KMS-11 (cell line): ENCODE results near the gene EFCAB12.
"Not testable (repeated sequence)": the region's sequence is repeated elsewhere in the genome, so short reads cannot be mapped to it uniquely, and the experiment has no call there.

Source experiments
- H2AFZ ChIP-seq: fragments of 200-600 bp; sonication (generic); 2 replicates; pipeline ENCODE4 v1.6.1; 2016; ENCODE audit warnings: antibody characterized with exemption, mixed run types, low read depth
- H3K27ac ChIP-seq: fragments of 200-600 bp; sonication (generic); 2 replicates; pipeline ENCODE4 v1.6.1; 2016; ENCODE audit warnings: mild to moderate bottlenecking, mixed run types
- H3K27me3 ChIP-seq: fragments of 200-600 bp; sonication (generic); 2 replicates; pipeline ENCODE4 v1.6.1; 2017; ENCODE audit warnings: mild to moderate bottlenecking, low read depth, mixed run types, moderate library complexity; ENCODE audit not compliant: insufficient read depth
- H3K36me3 ChIP-seq: fragments of 200-600 bp; sonication (generic); 2 replicates; pipeline ENCODE4 v1.6.1; 2017; ENCODE audit warnings: mild to moderate bottlenecking, mixed run types; ENCODE audit not compliant: insufficient read depth
- H3K4me1 ChIP-seq: fragments of 200-600 bp; sonication (generic); 2 replicates; pipeline ENCODE4 v1.6.1; 2016; ENCODE audit warnings: mild to moderate bottlenecking, low read depth, mixed run types; ENCODE audit not compliant: poor library complexity, severe bottlenecking
- H3K4me2 ChIP-seq: fragments of 200-600 bp; sonication (generic); 2 replicates; pipeline ENCODE4 v1.7.0; 2016; ENCODE audit warnings: mild to moderate bottlenecking, mixed run types
- H3K4me3 ChIP-seq: fragments of 200-600 bp; sonication (generic); IDR thresholded peaks from 2 replicates; pipeline ENCODE4 v1.6.1; 2017; ENCODE audit warnings: low read depth, low read length, mixed read lengths; ENCODE audit not compliant: insufficient read depth
- H3K79me2 ChIP-seq: fragments of 200-600 bp; sonication (generic); 2 replicates; pipeline ENCODE4 v1.6.1; 2016; ENCODE audit warnings: low read depth, mixed run types; ENCODE audit not compliant: insufficient read depth
- H3K9ac ChIP-seq: fragments of 200-600 bp; sonication (generic); 2 replicates; pipeline ENCODE4 v1.6.1; 2016; ENCODE audit warnings: mild to moderate bottlenecking, mixed run types
- H4K20me1 ChIP-seq: fragments of 200-600 bp; sonication (generic); 2 replicates; pipeline ENCODE4 v1.6.1; 2016; ENCODE audit warnings: mild to moderate bottlenecking, mixed run types; ENCODE audit not compliant: insufficient read depth
- TF ChIP-seq, protein P1 (sequence below): fragments of 200-600 bp; sonication (generic); conservative IDR thresholded peaks from 2 replicates; pipeline ENCODE4 v1.6.1; 2017; ENCODE audit warnings: low read depth, mild to moderate bottlenecking, antibody characterized with exemption, low read length, moderate library complexity, mixed read lengths

EFCAB12 gene

DNA sequence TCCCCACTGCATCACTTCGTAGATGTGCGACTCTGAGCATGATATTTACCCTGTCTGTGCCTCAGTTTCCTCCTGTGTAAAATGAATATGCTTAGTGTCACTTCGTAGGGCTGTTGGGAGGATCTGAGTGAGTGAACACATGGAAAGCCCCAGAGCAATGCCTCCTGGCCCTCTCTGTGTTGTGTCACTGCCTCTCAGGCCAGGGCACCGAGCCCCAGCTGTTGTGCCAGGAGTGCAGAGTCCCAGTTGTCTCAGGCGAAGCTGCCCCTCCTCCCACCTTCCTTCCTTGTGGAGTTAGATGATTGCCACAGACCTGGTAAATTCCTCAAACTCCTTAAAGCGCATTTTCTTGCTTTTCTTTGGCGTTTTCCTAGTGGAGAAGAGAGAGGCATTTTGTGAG lies 26.2 kb downstream of the EFCAB12 start:
- Histone ChIP-seq H3K27me3 (no peaks in the 10 kb centered on the region), H3K4me1 (peaks cover 17% of the 10 kb centered on the region), H3K4me3 (no peak overlapping the region), H3K36me3 (no peaks in the 10 kb centered on the region), H3K9ac (no peak overlapping the region), H2AFZ (no peak overlapping the region), H3K27ac (no peak overlapping the region), H3K4me2 (no peak overlapping the region), H4K20me1 (no peaks in the 10 kb centered on the region), H3K79me2 (peaks cover 20% of the 10 kb centered on the region)
- TF ChIP-seq, protein P1, sequence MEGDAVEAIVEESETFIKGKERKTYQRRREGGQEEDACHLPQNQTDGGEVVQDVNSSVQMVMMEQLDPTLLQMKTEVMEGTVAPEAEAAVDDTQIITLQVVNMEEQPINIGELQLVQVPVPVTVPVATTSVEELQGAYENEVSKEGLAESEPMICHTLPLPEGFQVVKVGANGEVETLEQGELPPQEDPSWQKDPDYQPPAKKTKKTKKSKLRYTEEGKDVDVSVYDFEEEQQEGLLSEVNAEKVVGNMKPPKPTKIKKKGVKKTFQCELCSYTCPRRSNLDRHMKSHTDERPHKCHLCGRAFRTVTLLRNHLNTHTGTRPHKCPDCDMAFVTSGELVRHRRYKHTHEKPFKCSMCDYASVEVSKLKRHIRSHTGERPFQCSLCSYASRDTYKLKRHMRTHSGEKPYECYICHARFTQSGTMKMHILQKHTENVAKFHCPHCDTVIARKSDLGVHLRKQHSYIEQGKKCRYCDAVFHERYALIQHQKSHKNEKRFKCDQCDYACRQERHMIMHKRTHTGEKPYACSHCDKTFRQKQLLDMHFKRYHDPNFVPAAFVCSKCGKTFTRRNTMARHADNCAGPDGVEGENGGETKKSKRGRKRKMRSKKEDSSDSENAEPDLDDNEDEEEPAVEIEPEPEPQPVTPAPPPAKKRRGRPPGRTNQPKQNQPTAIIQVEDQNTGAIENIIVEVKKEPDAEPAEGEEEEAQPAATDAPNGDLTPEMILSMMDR: no peak

DNA sequence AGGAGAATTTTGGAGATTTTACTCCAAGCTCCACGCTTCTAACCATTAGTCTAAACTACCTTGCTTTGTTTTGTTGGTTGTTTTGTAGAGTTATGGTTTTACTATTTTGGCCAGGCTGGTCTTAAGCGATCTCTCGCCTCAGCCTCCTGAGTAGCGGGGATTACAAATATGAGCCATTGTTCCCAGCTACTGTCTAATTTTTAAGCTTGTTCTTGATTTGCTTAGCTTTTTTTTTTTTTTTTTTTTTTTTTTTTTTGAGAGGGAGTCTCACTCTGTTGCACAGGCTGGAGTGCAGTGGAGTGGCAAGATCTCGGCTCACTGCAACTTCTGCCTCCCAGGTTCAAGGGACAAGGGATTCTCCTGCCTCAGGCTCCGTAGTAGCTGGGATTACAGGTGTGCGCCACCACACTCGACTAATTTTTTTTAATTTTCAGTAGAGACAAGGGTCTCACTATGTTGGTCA lies 28.5 kb downstream of the EFCAB12 start:
- Histone ChIP-seq H3K36me3 (no peaks in the 10 kb centered on the region), H3K4me3 (no peak overlapping the region), H3K4me2 (peak overlapping the region; percentile 95), H2AFZ (peak overlapping the region; percentile 84), H4K20me1 (no peaks in the 10 kb centered on the region), H3K79me2 (peaks cover 25% of the 10 kb centered on the region), H3K9ac (peak overlapping the region; percentile 69; the same call in 1 of the 2 replicates), H3K27me3 (no peaks in the 10 kb centered on the region), H3K27ac (peak overlapping the region; percentile 51), H3K4me1 (peaks cover 17% of the 10 kb centered on the region)
- TF ChIP-seq, protein P1: peak; percentile 22; the same call in 1 of the 2 replicates

DNA sequence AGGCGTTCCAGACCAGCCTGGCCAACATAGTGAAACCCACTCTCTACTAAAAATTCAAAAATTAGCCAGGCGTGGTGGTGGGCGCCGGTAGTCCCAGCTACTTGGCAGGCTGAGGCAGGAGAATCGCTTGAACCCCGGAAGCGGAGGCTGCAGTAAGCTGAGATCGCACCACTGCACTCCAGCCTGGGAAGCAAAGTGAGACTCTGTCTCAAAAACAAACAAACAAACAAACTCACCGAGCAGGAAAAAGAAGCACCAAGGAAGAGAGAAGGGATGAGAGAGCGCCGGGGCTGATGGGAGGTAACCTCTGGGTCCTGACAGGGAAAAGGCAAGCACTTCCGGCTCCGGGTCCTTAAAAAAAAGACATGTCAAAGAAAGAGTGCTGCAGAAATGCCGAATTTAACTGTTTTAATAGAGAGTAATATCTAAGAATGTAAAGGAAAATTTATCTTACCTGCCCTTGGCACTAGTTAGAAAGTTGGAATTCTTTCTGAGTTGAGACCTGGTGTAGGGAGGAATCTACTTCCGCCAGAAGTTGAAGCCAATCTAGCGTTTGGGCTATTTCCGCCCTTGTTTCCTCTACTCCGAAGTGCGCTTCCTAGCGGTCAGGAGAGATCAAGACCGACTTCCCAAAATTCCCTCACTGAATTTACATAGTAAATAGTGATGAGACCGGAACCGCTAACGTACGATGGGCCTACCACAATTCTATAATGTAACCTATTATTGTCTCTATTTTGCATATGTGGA lies 29.1 kb downstream of the EFCAB12 start:
- Histone ChIP-seq H4K20me1 (no peaks in the 10 kb centered on the region), H3K79me2 (peaks cover 25% of the 10 kb centered on the region), H3K36me3 (no peaks in the 10 kb centered on the region), H3K4me3 (peak overlapping the region; percentile 98), H3K4me1 (peaks cover 17% of the 10 kb centered on the region), H3K27me3 (no peaks in the 10 kb centered on the region), H2AFZ (peak overlapping the region; percentile 84), H3K27ac (peak overlapping the region; percentile 51), H3K9ac (peak overlapping the region; percentile 69), H3K4me2 (peak overlapping the region; percentile 95)
- TF ChIP-seq, protein P1: peak; percentile 91

DNA sequence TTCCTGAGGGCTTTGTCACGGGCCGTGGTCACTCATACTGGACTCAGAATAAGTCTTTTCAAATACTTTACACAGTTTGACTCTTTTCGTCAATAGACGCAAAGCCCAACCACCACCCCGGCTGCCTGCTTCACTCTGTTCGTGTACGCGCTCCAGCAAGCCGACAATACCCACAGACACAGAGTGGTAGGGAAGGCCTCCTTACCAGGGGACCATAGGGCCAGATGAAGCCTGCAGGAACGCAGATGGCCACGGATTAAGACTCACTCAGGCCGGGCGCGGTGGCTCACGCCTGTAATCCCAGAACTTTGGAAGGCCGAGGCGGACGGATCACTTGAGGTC lies 29.7 kb downstream of the EFCAB12 start:
- Histone ChIP-seq H3K9ac (peak overlapping the region; percentile 69), H3K4me1 (peaks cover 17% of the 10 kb centered on the region), H2AFZ (peak overlapping the region; percentile 84), H4K20me1 (no peaks in the 10 kb centered on the region), H3K4me3 (peak overlapping the region; percentile 98), H3K79me2 (peaks cover 25% of the 10 kb centered on the region), H3K4me2 (peak overlapping the region; percentile 95), H3K27me3 (no peaks in the 10 kb centered on the region), H3K27ac (peak overlapping the region; percentile 51), H3K36me3 (no peaks in the 10 kb centered on the region)
- TF ChIP-seq, protein P1: no peak

DNA sequence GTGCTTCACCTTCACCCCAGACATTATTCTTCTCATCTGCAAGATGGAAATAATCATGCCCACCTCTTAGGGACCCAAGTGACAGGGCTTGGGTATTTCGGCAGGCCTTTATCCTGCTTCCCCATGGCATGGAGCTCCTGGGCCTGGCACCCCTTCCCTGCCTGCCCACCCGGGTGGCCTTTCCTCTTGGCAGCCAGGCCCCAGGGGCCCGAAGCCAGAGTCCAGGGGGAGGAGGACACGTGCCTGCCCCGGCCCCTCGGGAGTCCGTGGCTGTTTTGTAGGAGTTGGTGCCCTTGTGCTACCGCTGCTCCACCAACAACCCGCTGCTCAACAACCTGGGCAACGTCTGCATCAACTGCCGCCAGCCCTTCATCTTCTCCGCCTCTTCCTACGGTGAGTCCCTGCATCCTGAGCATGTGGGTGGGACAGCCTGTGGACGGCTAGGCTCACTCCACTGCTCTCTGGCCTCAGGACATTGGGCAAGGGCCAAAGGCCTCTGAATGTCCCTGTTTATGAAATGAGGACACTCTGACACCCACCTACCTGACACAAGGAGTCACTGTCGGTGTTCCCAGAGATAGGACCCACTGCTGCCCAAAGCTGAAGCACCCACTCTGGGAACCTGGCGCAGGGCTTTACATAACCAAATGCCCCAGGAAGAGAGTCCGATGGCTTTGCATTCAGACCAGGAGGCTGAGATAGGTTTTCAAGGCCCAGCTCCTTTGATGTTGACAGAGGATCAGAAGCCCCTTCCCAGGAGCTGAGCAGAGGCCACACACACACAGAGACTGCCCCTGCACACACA lies 34.5 kb downstream of the EFCAB12 start:
- H4K20me1 ChIP-seq, H3K4me1 ChIP-seq, H3K36me3 ChIP-seq: not testable (repeated sequence)

More for the DNA sequence above, 34.5 kb downstream of the EFCAB12 start:
- peaks cover 22% of the 10 kb centered on the region for H3K79me2 ChIP-seq
- not testable (repeated sequence) for H3K4me3 ChIP-seq, H3K27me3 ChIP-seq, H3K27ac ChIP-seq, H2AFZ ChIP-seq, H3K4me2 ChIP-seq, H3K9ac ChIP-seq
